HG03108 (cell line): Measurements from ENCODE around the gene MANEA.
"Not testable (repeated sequence)": the region's sequence is repeated elsewhere in the genome, so short reads cannot be mapped to it uniquely, and the experiment has no call there.

Experiments
- ATAC-seq: cut with Tn5 transposase; IDR thresholded peaks from one replicate; pipeline ENCODE4 v1.9.1; 2021; ENCODE audit warnings: moderate library complexity; ENCODE audit not compliant: unreplicated experiment

Gene MANEA

GRCh38 chr6:95577304-95578105 is at the start of gene MANEA:
Gene MANEA (plus strand): TSS chr6:95577535. CDS start chr6:95586440, 8,905 bp downstream.
- peak; percentile 74 for ATAC-seq

GRCh38 chr6:95529762-95530161 is 47.6 kb upstream of the MANEA start:
- no peak for ATAC-seq

GRCh38 chr6:95530176-95530819 is 47.0 kb upstream of the MANEA start:
- no peak for ATAC-seq

GRCh38 chr6:95543798-95544197 is 33.5 kb upstream of the MANEA start:
- no peak for ATAC-seq

- no peak for ATAC-seq
Observed at GRCh38 chr6:95544517-95545225, 32.7 kb upstream of the MANEA start.

GRCh38 chr6:95545226-95545625 is 32.1 kb upstream of the MANEA start:
- ATAC-seq, result no peak

- ATAC-seq, result no peak
Observed at GRCh38 chr6:95545686-95546085, 31.6 kb upstream of the MANEA start.

GRCh38 chr6:95546148-95546547 is 31.2 kb upstream of the MANEA start:
- no peak for ATAC-seq

DNA sequence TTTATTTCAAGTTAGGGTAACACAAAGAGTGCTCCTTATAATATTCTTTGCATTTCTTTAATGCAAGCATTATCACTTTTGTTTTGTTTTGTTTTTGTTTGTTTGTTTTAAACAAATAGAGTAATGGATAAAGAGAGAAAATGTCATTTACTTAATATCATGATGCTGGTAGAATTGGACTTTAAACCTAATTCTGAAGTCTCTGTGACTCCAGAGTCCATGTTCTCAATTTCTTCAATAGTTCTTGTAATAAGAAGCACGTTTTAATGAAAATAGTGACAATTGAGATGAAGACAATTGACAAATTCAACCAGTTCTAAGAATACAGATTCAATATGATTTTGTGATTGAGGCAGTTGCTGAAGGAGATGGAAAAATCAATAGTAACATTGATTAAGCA is 30.3 kb upstream of the MANEA start:
- no peak for ATAC-seq

- ATAC-seq, result no peak
Observed at GRCh38 chr6:95548188-95548786, 29.0 kb upstream of the MANEA start.

DNA sequence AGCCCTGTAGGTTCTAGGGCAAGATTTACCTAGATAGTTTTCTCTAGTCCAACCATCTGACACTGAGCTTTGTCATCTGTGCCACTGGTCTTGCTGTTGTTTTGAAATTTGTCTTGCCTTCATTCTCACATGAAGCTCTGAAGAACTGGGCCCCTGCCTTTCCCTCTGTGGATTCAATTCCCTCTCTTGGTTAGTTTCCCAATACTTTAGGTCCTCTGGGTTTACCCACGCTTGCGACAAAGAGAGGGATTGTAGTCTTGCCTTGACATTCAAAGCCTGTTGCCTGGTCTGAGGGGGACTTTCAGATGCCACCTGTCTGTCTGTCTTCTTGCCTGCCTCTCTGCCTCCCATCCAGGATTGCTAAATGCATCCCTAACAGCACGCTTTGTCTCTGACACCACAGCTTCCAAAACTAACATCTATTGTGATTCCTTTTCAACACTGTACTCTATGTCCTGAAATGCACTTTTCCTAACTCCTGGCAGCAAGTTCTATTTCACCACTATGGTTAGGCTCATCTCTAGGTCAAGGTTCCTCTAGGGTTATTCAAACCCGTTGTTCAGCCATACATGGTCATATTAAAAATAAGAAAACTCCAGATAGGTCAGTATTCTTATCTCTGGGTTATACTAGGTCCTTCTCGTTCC is 25.5 kb upstream of the MANEA start:
- ATAC-seq, result no peak

- ATAC-seq, result no peak
Observed at GRCh38 chr6:95553880-95554279, 23.5 kb upstream of the MANEA start.

- ATAC-seq, result not testable (repeated sequence)
Observed at GRCh38 chr6:95560956-95561355, 16.4 kb upstream of the MANEA start.

DNA sequence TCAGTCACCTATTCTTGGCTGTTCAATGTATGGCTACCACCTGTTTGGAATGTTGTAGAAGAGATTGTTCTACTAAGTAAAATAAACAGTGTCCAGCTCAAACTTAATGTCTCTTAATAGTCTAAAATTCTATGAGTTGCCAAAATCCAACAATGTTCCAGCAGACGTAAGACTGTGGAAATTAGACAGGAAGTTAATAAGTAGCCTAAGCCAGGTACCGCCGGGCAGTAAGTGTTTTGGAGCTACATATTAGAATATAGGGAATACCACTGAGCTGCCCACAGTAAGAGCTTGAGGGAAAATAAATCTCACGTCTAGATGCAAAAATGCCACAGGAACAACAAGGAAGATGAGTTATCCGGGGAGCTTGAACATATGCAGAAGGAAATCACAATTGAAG is 7.8 kb upstream of the MANEA start:
- ATAC-seq, result no peak

- no peak for ATAC-seq
Observed at GRCh38 chr6:95572098-95572497, 5.2 kb upstream of the MANEA start.

- no peak for ATAC-seq
Observed at GRCh38 chr6:95574811-95575210, 2.5 kb upstream of the MANEA start.

DNA sequence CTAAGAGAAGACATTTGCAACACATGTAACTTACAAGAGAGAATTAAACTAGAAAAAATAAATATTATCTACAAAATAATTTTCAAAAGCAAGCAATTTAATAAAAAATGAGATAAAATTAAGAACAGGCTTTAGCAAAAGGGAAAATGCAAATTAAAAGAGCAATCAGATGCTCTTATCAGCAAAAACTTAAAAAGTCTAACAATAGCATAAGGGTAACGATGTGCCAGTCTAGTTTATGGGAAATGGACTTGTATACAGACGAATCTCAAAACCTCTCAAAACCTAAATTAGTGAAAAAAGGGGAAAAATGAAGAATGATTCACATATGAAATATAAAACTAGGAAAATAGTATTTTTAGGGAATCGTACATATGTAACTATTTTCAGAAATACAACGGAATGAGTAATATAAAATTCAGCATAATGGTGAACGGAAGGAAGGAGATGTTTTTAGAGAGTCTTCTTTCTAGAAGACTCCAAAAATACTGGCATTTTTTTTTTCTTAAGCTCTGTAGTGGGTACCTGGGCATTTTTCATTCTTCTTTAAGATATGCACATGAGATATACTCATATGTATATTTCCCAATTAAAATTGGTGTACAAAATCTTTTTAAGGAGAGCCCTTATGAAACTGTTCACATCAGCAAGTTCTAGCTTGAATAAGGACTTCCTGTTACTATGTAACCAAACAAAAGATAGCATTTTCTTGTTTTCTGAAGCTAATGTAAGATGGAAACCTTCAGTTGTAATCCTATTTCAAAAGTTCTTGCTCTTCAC is 927 bp upstream of the MANEA start:
- ATAC-seq, result peak; percentile 25

- ATAC-seq, result no peak
Observed at GRCh38 chr6:95576998-95577303, 384 bp upstream of the MANEA start.

- peak; percentile 5 for ATAC-seq
Observed at GRCh38 chr6:95578106-95578410, 723 bp downstream of the MANEA start.

DNA sequence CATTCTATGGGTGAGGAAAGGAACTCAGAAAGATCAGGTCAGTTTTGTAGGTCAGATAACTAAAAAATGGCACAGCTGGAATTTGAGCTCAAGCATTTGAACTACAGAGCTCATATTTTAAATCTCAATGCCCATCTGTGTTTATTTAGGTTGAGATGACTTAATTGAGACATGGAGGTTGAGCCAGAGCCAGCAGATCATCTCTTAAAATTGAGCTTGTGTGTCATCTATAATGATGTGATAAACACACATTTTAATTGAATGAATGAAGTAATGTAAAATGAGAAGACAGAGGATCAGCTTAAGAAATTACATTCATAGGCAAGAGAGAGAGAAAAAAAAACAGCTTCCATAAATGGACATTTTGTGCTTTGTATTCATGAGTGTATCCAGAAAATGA is 3.7 kb downstream of the MANEA start:
- no peak for ATAC-seq

DNA sequence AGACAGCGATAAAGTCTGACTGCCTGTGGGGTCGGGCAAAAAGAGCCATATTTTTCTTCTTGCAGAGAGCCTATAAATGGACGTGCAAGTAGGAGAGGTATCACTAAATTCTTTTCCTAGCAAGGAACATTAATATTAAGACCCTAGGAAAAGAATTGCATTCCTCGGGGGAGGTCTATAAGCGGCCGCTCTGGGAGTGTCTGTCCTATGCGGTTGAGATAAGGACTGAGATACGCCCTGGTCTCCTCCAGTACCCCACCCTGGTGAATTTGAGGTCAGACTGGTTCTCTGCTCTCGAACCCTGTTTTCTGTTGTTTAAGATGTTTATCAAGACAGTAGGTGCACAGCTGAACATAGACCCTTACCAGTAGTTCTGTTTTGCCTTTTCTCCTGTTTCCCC is 6.9 kb downstream of the MANEA start:
- not testable (repeated sequence) for ATAC-seq
